ENCODE measurements around the gene ARAP3.

DNA sequence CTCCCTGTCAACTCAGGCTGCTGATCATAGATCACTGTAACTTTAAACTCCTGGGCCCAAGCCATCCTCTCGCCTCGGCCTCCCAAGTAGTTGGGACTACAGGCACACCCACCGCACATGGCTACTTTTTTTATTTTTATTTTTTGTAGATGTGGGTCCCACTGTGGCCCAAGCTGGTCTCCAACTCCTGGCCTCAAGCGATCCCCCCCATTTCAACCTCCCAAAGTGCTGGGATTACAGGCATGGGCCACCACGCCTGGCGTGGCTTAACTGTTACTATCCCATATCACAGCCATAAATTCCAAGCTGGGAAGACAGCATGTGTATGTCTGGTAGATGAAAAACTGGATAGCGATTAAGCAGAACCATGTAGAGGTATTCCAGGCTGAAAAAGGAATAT lies 46.4 kb downstream of the ARAP3 start:
- no peak for TF ChIP-seq REST (IDR thresholded peaks at IDR 0.05; ENCODE audit: low read depth)
- no peak for TF ChIP-seq SP1 (IDR thresholded peaks at IDR 0.05; ENCODE audit: low read depth)
